AG09309 (cell line): Measurements from ENCODE around the gene DLST.

Experiments
- DNase-seq: peaks from one replicate; pipeline ENCODE4 v3.0.0-alpha.2; 2010; ENCODE audit warnings: low read depth
- H3K4me3 ChIP-seq: 2 replicates; pipeline ENCODE4 v1.5.1; 2011; ENCODE audit warnings: mild to moderate bottlenecking, low read depth, low read length, moderate library complexity; ENCODE audit not compliant: control insufficient read depth
- TF ChIP-seq, protein P1 (sequence below): IDR thresholded peaks from 2 replicates; pipeline ENCODE4 v1.5.1; 2011; ENCODE audit warnings: mild to moderate bottlenecking, low read depth, low read length, inconsistent platforms; ENCODE audit not compliant: insufficient read depth, control insufficient read depth; ENCODE audit errors: missing control alignments

DLST gene

DNA sequence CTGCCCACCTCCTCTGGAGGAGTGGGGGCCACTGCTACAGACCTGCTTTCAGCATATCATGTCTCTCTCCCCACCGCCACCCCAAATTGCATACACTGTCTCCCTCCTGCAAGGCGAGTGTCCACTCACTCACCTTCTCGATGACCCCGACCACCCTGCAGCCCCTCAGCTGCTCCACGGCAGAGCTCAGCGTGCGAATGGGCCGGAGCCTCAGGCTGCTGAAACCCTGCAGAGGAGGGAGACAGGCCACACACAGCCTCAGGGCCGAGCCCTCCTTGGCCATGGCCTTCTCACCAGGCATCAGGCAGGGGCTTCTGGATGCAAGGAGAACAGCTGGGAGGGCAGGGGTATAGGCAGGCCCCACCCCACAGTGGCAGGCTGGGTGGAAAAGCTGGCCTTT, 36.7 kb downstream of the DLST start:
- TF ChIP-seq, protein P1, sequence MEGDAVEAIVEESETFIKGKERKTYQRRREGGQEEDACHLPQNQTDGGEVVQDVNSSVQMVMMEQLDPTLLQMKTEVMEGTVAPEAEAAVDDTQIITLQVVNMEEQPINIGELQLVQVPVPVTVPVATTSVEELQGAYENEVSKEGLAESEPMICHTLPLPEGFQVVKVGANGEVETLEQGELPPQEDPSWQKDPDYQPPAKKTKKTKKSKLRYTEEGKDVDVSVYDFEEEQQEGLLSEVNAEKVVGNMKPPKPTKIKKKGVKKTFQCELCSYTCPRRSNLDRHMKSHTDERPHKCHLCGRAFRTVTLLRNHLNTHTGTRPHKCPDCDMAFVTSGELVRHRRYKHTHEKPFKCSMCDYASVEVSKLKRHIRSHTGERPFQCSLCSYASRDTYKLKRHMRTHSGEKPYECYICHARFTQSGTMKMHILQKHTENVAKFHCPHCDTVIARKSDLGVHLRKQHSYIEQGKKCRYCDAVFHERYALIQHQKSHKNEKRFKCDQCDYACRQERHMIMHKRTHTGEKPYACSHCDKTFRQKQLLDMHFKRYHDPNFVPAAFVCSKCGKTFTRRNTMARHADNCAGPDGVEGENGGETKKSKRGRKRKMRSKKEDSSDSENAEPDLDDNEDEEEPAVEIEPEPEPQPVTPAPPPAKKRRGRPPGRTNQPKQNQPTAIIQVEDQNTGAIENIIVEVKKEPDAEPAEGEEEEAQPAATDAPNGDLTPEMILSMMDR = no peak
- DNase-seq = no peak
- no peak overlapping the region for H3K4me3 ChIP-seq

DNA sequence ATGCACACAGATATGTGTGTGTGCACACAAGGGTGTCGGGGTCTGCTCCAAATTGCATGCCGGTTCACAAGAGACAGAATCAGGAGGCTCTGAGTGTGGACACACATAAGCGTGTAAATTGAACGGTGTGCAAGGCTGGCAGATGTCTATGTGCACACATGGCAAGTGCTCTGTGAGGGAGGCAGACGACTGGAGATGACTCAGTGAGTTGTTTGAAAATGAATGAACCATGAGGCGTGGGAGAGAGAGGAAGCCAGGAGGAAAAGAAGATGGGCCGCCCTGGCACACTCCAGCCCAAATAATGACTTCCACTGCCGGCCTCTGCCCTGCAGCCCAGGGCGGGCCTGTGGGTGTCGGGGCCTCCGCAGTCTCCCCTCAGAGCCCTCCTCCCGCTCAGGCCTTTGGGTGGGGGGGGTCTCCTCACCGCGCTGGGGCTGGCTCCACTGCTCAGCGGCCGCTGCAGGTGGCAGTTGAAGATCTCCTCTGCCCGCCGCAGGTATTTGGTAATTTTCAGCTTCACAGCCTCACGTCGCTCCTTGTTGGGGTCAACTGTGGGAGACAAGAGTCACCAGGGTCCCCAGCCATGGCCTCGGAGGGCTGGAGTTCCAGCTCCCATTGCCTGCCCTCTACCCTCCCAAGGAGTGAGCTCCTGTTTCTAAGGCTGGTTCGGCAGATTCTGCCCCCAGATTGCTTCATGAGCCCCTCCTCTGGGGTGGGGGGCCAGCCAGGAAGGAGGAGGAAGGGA, 37.9 kb downstream of the DLST start:
- no peak for DNase-seq
- TF ChIP-seq, protein P1 = no peak
- no peak overlapping the region for H3K4me3 ChIP-seq

DNA sequence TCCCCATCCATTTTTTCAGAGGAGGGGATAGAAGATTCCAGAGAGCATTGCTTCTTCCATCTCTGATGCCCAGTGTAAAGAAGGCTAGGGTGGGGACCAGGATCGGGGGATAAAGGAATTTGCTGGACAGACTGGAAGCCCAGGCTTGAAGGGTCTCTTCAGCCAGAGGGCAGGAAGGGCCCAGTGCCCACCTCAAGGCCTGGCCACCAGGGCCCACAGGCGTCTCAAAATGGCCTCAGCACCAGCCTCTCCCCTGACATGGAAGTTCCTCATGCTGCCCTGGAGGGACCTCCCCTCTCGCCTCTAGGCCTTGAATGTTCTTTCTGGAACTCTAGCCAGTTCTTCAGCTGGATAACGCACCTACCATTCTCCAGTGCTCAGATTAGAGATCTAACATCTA, 38.6 kb downstream of the DLST start:
- no peak overlapping the region for H3K4me3 ChIP-seq
- DNase-seq = no peak
- TF ChIP-seq, protein P1 = no peak

DNA sequence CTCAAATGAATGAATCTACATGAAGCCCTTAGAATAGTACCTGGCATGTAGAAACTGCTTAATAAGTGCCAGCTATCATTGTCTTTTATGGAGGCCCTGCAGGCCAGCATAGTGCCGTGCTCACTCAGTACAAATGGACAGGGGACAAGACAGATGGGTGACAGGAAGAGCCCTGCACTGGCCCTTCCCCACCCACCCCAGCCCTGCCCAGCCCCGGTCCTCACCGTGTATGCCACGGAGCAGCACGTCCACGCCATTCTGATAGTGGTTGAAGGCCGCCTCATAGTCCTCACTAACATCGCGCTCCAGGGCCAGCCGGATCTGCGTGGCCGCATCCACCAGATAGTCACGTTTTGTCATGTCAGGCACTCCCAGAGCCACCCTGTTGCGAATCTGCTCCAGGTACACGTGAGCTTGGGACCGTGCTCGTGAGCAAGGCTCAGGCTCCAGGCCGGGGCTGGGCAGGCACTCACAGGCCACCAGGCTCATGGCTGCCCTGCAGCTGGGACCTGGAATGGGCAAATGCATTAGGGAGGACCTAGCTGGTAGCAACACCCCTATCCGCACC, 39.4 kb downstream of the DLST start:
- DNase-seq = no peak
- TF ChIP-seq, protein P1 = no peak
- H3K4me3 ChIP-seq = no peak overlapping the region

DNA sequence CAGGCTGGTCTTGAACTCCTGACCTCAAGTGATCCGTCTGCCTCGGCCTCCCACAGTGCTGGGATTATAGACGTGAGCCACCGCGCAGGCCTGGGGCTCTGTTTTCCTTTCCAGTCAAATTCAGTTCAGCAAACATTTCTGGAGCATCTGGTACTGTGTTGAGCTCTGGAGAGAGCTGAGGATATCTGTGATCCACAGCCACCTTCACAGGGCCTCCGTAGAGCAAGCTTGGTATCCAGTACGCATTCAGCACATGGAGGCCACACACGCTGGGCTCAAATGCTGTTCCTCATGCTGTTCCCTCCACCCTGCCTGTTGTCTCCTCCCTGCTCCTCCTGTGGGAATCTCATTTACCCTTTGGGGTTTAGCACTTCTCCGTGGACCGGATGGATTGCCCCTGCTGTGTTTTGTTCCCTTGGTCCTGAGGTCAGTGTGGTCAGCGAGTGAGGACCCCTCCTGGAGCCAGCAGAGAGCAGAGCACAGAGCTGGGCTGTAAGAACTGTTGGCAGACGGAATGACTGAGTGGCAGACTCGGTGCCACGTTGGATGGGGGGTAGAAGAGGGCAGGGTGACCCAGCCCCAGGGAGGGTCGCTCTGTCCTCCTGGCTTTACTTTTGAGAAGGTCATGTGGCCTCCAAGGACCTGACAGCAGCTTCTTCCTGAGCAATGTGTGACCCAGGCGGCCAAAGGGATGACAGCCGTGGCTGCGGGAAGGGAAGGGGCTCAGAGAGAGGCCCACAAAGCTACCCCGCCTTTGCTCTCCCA, 40.5 kb downstream of the DLST start:
- no peak overlapping the region for H3K4me3 ChIP-seq
- TF ChIP-seq, protein P1 = no peak
- no peak for DNase-seq

DNA sequence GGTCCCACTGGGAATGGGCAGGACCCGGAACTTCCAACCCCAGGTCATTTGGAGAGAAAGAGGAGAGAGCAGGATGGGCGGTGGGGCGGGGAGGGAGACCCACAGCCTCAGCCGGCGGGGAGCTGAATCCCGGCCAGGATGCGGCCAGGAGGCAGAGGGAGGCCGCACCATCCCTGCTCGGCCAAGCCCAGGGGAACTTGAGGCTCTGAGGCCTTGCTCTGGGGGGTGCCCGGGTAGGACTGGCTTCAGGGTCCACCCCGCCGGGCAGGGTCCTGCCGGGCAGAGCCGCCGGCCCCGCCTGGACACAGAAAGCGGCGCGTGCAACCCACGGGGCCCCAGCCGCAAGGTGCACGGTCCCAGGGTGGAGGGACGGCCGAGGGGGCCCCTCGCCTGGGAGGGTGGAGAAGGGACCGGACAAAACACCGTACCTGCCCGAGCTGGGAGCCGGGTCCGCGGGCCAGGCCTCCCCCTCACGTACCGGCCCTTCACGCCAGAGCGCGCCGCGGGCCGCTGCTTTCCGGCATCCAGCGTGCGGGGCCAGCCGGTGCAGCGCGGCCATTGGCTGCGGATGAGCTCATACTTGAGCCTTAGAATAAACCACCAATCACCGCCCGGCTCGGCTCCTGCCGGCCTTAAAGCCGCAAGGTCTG, 41.2 kb downstream of the DLST start, which contains the start of gene RPS6KL1:
RPS6KL1 (minus strand) TSS at position 509 of the 650 bp plus-strand sequence. CDS start 1,719 bp downstream, outside the sequence.
- TF ChIP-seq, protein P1 = no peak
- DNase-seq = no peak
- H3K4me3 ChIP-seq = peak within 1 kb of the TSS; percentile 41
